ENCODE measurements around the gene COL20A1.
"Not testable (repeated sequence)": the region's sequence is repeated elsewhere in the genome, so short reads cannot be mapped to it uniquely, and the experiment has no call there.

Gene COL20A1

GRCh38 chr20:63336232-63336752, 43.3 kb downstream of the COL20A1 start:
- DNase-seq: no peak

GRCh38 chr20:63337786-63338420, 44.9 kb downstream of the COL20A1 start:
- no peak for DNase-seq

- not testable (repeated sequence) for DNase-seq
Measured at GRCh38 chr20:63339154-63340094, 46.4 kb downstream of the COL20A1 start.

GRCh38 chr20:63340158-63340688, 47.2 kb downstream of the COL20A1 start:
- DNase-seq: not testable (repeated sequence)

- DNase-seq: no peak
Measured at GRCh38 chr20:63342561-63343459, 49.8 kb downstream of the COL20A1 start.

GRCh38 chr20:63343460-63344445, 50.8 kb downstream of the COL20A1 start:
- DNase-seq: no peak

- no peak for DNase-seq
Measured at GRCh38 chr20:63344616-63345327, 51.8 kb downstream of the COL20A1 start.

GRCh38 chr20:63345328-63346100, 52.5 kb downstream of the COL20A1 start:
- no peak for DNase-seq

- no peak for DNase-seq
Measured at GRCh38 chr20:63346131-63347080, 53.4 kb downstream of the COL20A1 start.

- DNase-seq: no peak
Measured at GRCh38 chr20:63347081-63347741, 54.2 kb downstream of the COL20A1 start.

- no peak for DNase-seq
Measured at GRCh38 chr20:63347950-63348827, 55.2 kb downstream of the COL20A1 start.

- DNase-seq: no peak
Measured at GRCh38 chr20:63348828-63349515, 56.0 kb downstream of the COL20A1 start.

GRCh38 chr20:63349516-63349895, 56.5 kb downstream of the COL20A1 start:
- DNase-seq: no peak

- DNase-seq: no peak
Measured at GRCh38 chr20:63350196-63350595, 57.2 kb downstream of the COL20A1 start.

- DNase-seq: no peak
Measured at GRCh38 chr20:63350597-63351325, 57.8 kb downstream of the COL20A1 start.

GRCh38 chr20:63351326-63351700, 58.3 kb downstream of the COL20A1 start:
- no peak for DNase-seq
